Thyroid gland (tissue), 4 donors: ENCODE measurements around the gene MORF4L2. TPM values are rescaled to one million over a fixed set of nuclear protein-coding genes. Genes with fewer than 3 reads are reported as not detected.
"Not testable (repeated sequence)": the region's sequence is repeated elsewhere in the genome, so short reads cannot be mapped to it uniquely, and the experiment has no call there.

Experiments used
- DNase-seq, 2 donors: peaks; one replicate each; pipeline ENCODE4 v3.0.0-alpha.2; 2019
- H3K27ac ChIP-seq, 3 donors: fragments of 200-600 bp; sonication (generic); 1 replicate in 2 of 3; 2 replicates in 1 of 3; pipeline ENCODE4 v1.5.1; 2016 to 2019; ENCODE audit warnings: mild to moderate bottlenecking in 1 of 3, moderate library complexity in 1 of 3
- H3K27me3 ChIP-seq: fragments of 200-600 bp; sonication (generic); one replicate; pipeline ENCODE4 v1.5.1; 2019
- H3K36me3 ChIP-seq, 2 donors: fragments of 200-600 bp; sonication (generic); one replicate each; pipeline ENCODE4 v1.5.1; 2016 to 2019
- H3K4me1 ChIP-seq, 2 donors: fragments of 200-600 bp; sonication (generic); one replicate each; pipeline ENCODE4 v1.5.1; 2017 to 2019
- H3K4me3 ChIP-seq, 3 donors: fragments of 200-600 bp; sonication (generic); replicated peaks in 1 of 3; 1 replicate in 2 of 3; 2 replicates in 1 of 3; pipeline ENCODE4 v1.5.1; 2016; ENCODE audit warnings: mild to moderate bottlenecking in 1 of 3
- H3K9me3 ChIP-seq: fragments of 200-600 bp; sonication (generic); one replicate; pipeline ENCODE4 v1.5.1; 2017
- POLR2A ChIP-seq, 2 donors: fragments of 450-650 bp; IDR thresholded peaks; one replicate each; pipeline ENCODE4 v1.6.1; 2017; ENCODE audit warnings: antibody characterized with exemption in 2 of 2, mild to moderate bottlenecking in 2 of 2, moderate library complexity in 1 of 2
- WGBS, 2 donors: methylation state at CpG; one replicate each; pipeline ENCODE4 v1.1.5; 2017; 5-methylcytosine and 5-hydroxymethylcytosine counted together
- intact Hi-C: fragments of 100-400 bp; cut with DNase I; formaldehyde crosslinking; loops from one replicate; pipeline ENCODE4 v1.15.1; 2023
- total RNA-seq, 4 donors: library from RNA; depleted of rRNA; stranded (reverse); fragments of >200 nt; gene quantifications; one replicate each; pipeline ENCODE4 v1.2.3, GENCODE V29; 2016
- TF ChIP-seq, protein P1 (sequence below), 6 experiments: fragments of 200-600 bp in 3 of 6; fragments of 450-650 bp in 3 of 6; sonication (generic) in 3 of 6; IDR thresholded peaks; one replicate each; pipeline ENCODE4 v1.5.1; 2016 to 2019; ENCODE audit warnings: antibody characterized with exemption in 6 of 6, mild to moderate bottlenecking in 2 of 6, inconsistent platforms in 1 of 6, moderate library complexity in 1 of 6

MORF4L2 gene
- total RNA-seq, 4 donors from 2014 or later: 273 to 382 (median 361) TPM

DNA sequence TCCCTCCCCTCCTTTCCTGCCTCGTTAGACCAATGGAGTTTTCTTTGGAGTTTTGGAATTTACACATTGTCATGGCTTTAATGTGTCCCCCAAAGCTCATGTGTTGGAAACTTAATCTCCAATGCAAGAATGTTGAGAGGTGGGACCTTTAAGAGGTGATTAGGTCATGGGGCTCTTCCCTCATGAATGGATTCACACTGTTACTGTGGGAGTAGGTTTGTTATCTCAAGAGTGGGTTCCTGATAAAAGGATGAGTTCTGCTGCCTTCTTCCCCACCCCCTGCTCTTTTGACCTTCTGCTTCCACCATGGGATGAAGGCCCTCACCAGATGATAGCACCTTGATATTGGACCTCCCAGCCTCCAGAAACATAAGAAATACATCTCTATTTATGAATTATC, 16.8 kb downstream of the MORF4L2 start:
- WGBS, 2 donors: 76 to 86% methylated on average over 1 of the region's 1 CpG
- no peak for TF ChIP-seq POLR2A (IDR thresholded peaks at IDR 0.05)
- TF ChIP-seq, protein P1, sequence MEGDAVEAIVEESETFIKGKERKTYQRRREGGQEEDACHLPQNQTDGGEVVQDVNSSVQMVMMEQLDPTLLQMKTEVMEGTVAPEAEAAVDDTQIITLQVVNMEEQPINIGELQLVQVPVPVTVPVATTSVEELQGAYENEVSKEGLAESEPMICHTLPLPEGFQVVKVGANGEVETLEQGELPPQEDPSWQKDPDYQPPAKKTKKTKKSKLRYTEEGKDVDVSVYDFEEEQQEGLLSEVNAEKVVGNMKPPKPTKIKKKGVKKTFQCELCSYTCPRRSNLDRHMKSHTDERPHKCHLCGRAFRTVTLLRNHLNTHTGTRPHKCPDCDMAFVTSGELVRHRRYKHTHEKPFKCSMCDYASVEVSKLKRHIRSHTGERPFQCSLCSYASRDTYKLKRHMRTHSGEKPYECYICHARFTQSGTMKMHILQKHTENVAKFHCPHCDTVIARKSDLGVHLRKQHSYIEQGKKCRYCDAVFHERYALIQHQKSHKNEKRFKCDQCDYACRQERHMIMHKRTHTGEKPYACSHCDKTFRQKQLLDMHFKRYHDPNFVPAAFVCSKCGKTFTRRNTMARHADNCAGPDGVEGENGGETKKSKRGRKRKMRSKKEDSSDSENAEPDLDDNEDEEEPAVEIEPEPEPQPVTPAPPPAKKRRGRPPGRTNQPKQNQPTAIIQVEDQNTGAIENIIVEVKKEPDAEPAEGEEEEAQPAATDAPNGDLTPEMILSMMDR (IDR thresholded peaks at IDR 0.05): no peak
- no peak for DNase-seq
- intact Hi-C loops: loop anchor here (10.0 kb wide), 1 partner anchor 135 kb away; no protein-coding TSS in a partner anchor
- Histone ChIP-seq H3K9me3 (no peaks in the 10 kb centered on the region), H3K36me3 (no peaks in the 10 kb centered on the region), H3K4me3 (no peak overlapping the region), H3K27me3 (no peaks in the 10 kb centered on the region), H3K4me1 (no peaks in the 10 kb centered on the region), H3K27ac (no peak overlapping the region)

DNA sequence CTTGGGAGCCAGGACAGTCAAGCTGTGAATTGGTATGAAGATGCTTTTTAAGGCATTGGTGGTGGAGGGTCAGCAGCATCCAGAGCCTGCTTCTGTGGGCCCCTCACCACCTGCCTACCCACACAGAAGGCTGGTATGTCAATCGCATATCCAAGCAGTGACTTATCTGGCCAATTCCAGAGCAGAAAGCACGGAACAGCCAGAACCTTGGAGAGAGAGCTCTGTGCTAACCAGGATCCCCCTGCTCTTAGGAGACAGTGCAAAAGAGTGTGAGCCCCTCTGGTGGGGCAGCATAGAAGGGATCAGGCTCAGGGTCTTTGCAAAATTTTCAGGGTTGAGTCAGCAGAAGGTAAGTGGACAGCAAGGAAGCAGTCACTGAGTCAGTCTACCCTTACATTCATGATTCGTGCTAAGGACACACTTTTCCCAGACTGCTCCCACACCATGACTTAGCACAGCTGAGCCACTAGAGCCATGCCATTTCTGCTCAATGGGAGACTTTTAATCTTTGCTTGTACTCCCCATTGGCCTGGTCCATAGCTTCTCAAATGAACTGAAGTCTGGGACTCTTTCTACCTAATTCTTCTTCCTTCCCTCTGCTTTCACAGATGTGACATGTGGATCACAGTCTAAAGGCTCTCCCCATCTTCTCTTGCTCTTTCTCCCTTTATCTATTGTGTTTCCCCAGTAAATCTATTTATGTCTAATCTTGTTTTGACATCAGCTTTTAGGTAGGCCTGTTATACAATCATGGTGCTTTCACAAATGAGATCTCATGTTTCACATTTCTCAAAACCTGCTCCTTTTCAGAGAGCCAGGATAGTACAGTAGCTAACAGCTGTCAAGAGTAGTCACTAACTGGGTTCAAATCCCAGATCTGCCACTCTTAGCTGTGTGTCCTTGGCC, 20.0 kb downstream of the MORF4L2 start:
- Histone ChIP-seq H3K27me3 (no peaks in the 10 kb centered on the region), H3K4me1 (no peaks in the 10 kb centered on the region), H3K4me3 (no peak overlapping the region), H3K36me3 (no peaks in the 10 kb centered on the region), H3K27ac (no peak overlapping the region), H3K9me3 (no peaks in the 10 kb centered on the region)
- intact Hi-C loops: no loop called here
- TF ChIP-seq, protein P1 (IDR thresholded peaks at IDR 0.05): no peak
- no peak for TF ChIP-seq POLR2A (IDR thresholded peaks at IDR 0.05)
- WGBS, 2 donors: 89 to 92% methylated on average over 1 to 3 of the region's 3 CpGs
- no peak for DNase-seq

DNA sequence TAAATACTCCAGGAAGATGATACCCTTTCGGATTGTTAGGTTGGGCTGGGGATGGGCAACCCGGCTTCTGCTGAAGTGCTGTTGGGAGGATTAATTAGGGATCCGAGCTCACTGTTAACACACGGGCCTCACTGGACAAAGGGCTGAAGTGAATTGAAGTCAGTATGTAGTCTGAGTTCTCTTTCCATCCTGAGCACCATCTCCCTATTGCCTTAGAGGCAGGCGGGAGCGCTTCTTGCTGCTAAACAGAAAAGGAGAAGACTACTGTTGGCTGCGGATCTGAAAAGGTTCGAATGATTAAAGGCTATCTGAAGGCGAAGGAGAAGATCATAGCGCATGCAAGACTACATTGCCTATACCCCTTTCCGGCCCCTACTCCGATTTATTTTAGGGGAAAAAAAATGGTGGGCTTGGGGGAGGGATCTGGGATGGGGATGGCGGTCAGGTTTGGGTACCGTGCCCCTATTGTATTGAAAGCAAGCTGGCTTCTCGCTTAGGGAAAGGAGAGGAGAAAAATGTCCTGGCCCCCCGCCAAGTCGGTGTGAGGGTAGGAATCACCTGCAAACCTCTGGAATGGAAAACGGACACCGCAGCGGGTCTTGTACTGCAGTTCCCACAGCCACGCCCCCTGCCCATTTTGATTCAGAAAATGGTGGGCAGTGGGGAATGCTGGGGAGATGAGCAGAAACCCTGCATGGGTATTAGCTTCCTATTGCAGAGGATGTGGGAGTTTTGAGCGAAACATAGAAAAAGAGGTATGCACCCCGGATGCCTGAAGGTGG, 22.3 kb downstream of the MORF4L2 start:
- no peaks in the 10 kb centered on the region for H3K9me3 ChIP-seq
- H3K36me3 ChIP-seq: no peaks in the 10 kb centered on the region
- no peak overlapping the region for H3K27ac ChIP-seq
- no peaks in the 10 kb centered on the region for H3K27me3 ChIP-seq
- intact Hi-C loops: no loop called here
- no peak overlapping the region for H3K4me3 ChIP-seq
- WGBS, 2 donors: 14 to 19% methylated on average over 22 to 23 of the region's 23 CpGs
- H3K4me1 ChIP-seq: no peaks in the 10 kb centered on the region
- peak; percentile 48 to 61 for DNase-seq
- TF ChIP-seq, protein P1 (IDR thresholded peaks at IDR 0.05): no peak
- no peak for TF ChIP-seq POLR2A (IDR thresholded peaks at IDR 0.05)

DNA sequence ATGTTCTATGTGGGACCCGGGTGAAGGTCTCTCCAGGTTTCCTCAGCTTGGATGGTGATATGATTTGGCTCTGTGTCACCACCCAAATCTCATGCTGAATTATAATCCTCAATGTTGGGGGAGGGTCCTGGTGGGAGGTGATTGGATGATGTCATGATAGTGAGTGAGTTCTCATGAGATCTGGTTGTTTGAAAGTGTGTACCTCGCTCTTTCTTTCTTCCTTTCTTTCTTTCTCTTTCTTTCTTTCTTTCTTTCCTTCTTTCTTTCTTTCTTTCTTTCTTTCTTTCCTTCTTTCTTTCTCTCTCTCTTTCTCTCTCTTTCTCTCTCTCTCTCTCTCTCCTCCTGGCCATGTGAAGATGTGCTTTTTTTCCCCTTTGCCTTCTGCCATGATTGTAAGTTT, 27.0 kb downstream of the MORF4L2 start:
- H3K27me3 ChIP-seq, H3K4me1 ChIP-seq: not testable (repeated sequence)

DNA sequence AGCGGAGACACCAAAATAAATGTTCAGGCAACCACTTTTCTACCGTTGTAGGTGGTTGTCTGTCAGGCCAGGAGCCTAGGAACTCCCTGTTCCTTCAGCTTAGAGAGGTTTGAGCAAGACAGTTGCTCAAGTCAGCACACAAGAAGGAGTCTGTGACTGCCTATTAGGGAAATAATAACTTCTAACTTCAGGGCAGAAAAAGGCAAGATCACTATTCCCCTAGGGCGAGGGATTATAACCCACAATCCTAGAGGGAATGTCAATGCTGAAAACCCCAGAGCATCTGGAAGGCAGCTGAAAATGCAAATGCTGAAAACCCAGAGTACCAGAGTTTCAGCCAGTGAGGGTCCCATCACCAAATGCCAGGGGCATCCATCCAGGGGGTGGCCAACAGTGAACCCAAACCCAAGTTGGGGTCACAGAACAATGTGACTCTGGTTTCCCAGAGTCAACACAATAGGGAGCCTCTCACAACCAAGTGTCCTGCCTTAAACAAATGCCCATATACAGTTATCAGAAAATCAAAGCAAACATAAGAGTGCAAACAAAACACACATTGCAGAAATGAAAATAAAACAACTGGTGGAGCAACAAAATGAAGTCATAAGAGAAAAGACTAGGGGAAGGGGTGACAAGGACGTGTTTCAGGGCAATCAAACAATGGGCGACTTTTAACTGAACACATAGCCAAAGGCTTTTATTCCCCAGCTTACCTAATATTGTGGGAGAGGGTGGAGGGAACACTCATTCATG, 27.6 kb downstream of the MORF4L2 start:
- DNase-seq: no peak
- Histone ChIP-seq H3K4me3 (no peak overlapping the region), H3K4me1 (no peaks in the 10 kb centered on the region), H3K9me3 (no peaks in the 10 kb centered on the region), H3K27me3 (no peaks in the 10 kb centered on the region), H3K27ac (no peak overlapping the region), H3K36me3 (no peaks in the 10 kb centered on the region)
- WGBS, 2 donors: 79 to 85% methylated on average over 5 of the region's 5 CpGs
- no peak for TF ChIP-seq POLR2A (IDR thresholded peaks at IDR 0.05)
- TF ChIP-seq, protein P1 (IDR thresholded peaks at IDR 0.05): no peak
- intact Hi-C loops: no loop called here

More for the DNA sequence above, 27.0 kb downstream of the MORF4L2 start:
- H3K9me3 ChIP-seq, DNase-seq, H3K27ac ChIP-seq, H3K4me3 ChIP-seq, intact Hi-C loops, H3K36me3 ChIP-seq: not testable (repeated sequence)
- WGBS, 2 donors: 100% methylated on average over 2 of the region's 2 CpGs

DNA sequence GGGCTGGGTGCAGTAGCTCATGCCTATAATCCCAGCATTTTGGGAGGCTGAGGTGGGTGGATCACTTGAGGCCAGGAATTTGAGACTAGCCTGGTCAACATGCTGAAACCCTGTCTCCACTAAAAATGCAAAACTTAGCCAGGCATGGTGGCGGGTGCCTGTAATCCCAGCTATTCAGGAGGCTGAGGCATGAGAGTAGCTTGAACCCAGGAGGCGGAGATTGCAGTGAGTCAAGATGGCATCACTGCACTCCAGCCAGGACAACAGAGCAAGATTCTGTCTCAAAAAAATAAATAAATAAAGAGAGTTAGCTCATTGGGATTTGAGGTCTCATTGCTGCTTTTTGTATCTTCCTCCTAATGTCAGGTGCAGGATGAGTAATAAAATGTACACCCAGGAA, 29.4 kb downstream of the MORF4L2 start:
- intact Hi-C loops, H3K36me3 ChIP-seq: not testable (repeated sequence)
- 94 to 100% methylated on average over 2 of the region's 2 CpGs for WGBS, 2 donors

More for the DNA sequence above, 29.4 kb downstream of the MORF4L2 start:
- not testable (repeated sequence) for H3K4me3 ChIP-seq, H3K27me3 ChIP-seq, H3K27ac ChIP-seq, H3K4me1 ChIP-seq, H3K9me3 ChIP-seq, DNase-seq
